HUES6 (cell line): ENCODE measurements around the gene RHOG.
"Not testable (repeated sequence)": the region's sequence is repeated elsewhere in the genome, so short reads cannot be mapped to it uniquely, and the experiment has no call there.

Experiments
- H3K27ac ChIP-seq: 2 replicates; pipeline ENCODE4 v1.7.0; 2013; ENCODE audit warnings: low read depth, mild to moderate bottlenecking, low read length, inconsistent platforms
- H3K27me3 ChIP-seq: 2 replicates; pipeline ENCODE4 v1.6.1; 2013; ENCODE audit warnings: low read length; ENCODE audit not compliant: control insufficient read depth, insufficient read depth
- H3K36me3 ChIP-seq: 2 replicates; pipeline ENCODE4 v1.6.1; 2013; ENCODE audit warnings: low read length; ENCODE audit not compliant: control insufficient read depth, insufficient read depth
- H3K4me1 ChIP-seq: 2 replicates; pipeline ENCODE4 v1.6.1; 2013; ENCODE audit warnings: low read length; ENCODE audit not compliant: control insufficient read depth, insufficient read depth
- H3K4me3 ChIP-seq: 2 replicates; pipeline ENCODE4 v1.5.1; 2013; ENCODE audit warnings: low read depth, low read length
- H3K9ac ChIP-seq: one replicate; pipeline ENCODE4 v1.6.1; 2013; ENCODE audit warnings: mild to moderate bottlenecking, low read length
- H3K9me3 ChIP-seq: 2 replicates; pipeline ENCODE4 v1.6.1; 2013; ENCODE audit warnings: low read depth, low read length; ENCODE audit not compliant: control insufficient read depth, insufficient read depth

Gene RHOG

DNA sequence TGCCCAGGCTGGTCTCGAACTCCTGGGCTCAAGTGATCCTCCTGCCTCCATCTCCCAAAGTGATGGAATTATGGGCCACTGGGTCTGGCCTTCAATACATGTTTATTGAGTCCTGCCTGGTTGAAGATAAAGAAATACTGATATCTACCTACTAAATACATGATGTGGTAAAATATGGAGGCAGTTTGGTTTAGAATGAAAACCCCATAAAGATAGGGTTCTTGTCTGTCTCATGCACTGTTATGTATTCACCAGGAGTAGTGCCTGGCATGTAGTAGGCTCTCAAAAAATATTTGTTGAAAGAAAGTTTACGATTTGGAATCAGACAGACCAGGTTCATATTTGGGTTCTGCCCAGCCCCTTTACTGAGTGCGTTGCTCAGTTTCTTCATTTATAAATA, 35.9 kb upstream of the RHOG start:
- Histone ChIP-seq H3K9ac (no peak overlapping the region), H3K4me3 (no peak overlapping the region), H3K27me3 (no peaks in the 10 kb centered on the region), H3K27ac (no peak overlapping the region), H3K9me3 (no peaks in the 10 kb centered on the region), H3K4me1 (peaks cover 18% of the 10 kb centered on the region), H3K36me3 (no peaks in the 10 kb centered on the region)

DNA sequence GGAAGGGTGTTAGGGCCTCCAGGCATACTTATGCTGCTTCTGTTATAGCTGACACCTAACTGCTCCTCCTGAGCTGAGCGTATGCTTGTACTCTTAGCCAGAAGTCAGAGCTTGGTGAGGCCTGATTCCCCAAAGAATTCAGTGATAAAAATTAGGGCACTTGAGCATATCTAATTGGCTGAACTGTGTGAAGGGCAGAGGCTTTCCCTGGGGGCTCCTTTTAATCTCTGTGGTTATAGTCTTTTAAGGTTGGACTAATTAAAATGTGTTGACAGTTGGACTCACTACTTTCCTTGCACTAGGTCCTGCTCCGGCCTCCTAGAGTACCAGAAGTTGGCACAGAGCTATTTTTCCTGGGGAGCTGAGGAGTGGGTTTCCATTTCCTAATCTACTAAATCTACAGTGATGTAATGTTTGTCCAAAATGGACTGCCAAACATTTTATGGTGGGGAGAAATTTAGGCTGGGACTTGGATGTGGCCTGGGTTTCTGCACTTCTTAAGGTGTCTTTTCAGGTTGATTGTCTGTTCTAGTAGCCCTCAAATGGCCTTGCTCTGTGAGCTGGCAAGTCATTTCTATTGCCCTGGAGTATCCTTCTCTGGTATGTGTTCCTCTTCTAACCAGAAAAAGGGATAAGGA, 33.1 kb upstream of the RHOG start:
- Histone ChIP-seq H3K4me3 (no peak overlapping the region), H3K27me3 (no peaks in the 10 kb centered on the region), H3K9me3 (no peaks in the 10 kb centered on the region), H3K36me3 (no peaks in the 10 kb centered on the region), H3K9ac (no peak overlapping the region), H3K4me1 (peaks cover 14% of the 10 kb centered on the region), H3K27ac (no peak overlapping the region)

- Histone ChIP-seq H3K9ac (no peak overlapping the region), H3K9me3 (no peaks in the 10 kb centered on the region), H3K36me3 (no peaks in the 10 kb centered on the region), H3K4me3 (no peak overlapping the region), H3K27me3 (no peaks in the 10 kb centered on the region), H3K4me1 (peaks cover 21% of the 10 kb centered on the region), H3K27ac (no peak overlapping the region)
Observed at GRCh38 chr11:3867209-3868091, 26.7 kb upstream of the RHOG start.

- H3K9me3 ChIP-seq: no peaks in the 10 kb centered on the region
- H3K4me1 ChIP-seq: peaks cover 25% of the 10 kb centered on the region
- no peaks in the 10 kb centered on the region for H3K36me3 ChIP-seq
- H3K27ac ChIP-seq: no peak overlapping the region
- H3K9ac ChIP-seq: no peak overlapping the region
- no peaks in the 10 kb centered on the region for H3K27me3 ChIP-seq
- H3K4me3 ChIP-seq: no peak overlapping the region
Observed at GRCh38 chr11:3866836-3867208, 26.1 kb upstream of the RHOG start.

DNA sequence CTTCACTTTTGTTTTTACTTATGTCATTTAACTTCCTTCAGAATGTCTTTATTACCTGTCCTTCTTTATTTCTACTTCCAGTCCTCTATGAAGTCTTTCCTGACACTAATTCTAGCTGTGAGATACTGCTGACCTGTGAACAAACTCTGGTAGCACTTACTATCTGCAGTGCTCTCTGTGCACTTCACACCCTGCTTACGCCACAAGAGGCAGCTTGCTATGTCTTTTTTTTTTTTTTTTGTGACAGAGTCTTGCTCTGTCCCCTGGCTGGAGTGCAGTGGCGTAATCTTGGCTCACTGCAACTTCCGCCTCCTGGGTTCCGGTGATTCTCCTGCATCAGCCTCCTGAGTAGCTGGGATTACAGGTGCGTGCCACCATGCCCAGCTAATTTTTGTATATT, 25.4 kb upstream of the RHOG start:
- Histone ChIP-seq H3K27ac (no peak overlapping the region), H3K4me1 (peaks cover 30% of the 10 kb centered on the region), H3K36me3 (no peaks in the 10 kb centered on the region), H3K9me3 (no peaks in the 10 kb centered on the region), H3K9ac (no peak overlapping the region), H3K27me3 (no peaks in the 10 kb centered on the region), H3K4me3 (no peak overlapping the region)

GRCh38 chr11:3865388-3866193, 24.8 kb upstream of the RHOG start:
- H3K9me3 ChIP-seq: no peaks in the 10 kb centered on the region
- no peak overlapping the region for H3K4me3 ChIP-seq
- H3K27ac ChIP-seq: no peak overlapping the region
- H3K27me3 ChIP-seq: no peaks in the 10 kb centered on the region
- no peak overlapping the region for H3K9ac ChIP-seq
- no peaks in the 10 kb centered on the region for H3K36me3 ChIP-seq
- H3K4me1 ChIP-seq: peaks cover 34% of the 10 kb centered on the region

DNA sequence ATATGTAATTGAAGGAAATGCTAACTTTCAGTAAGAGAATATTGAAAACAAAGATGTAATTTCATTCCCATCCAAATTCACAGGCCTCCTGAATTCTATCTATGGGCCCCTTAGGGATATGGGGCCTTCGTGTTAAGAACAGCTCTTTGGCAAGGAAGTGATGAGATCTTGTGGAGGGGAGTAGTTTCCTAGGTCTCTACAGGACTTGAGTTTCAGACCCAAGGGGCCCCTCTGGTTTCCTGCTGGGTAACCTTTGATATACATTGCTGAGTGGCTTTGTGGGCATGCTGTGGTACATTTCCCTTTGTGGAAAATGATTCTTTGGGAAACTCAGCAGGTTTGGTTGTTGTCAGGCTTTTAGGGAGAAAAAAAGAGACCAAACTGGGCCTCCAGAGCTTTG, 20.9 kb upstream of the RHOG start:
- Histone ChIP-seq H3K4me3 (no peak overlapping the region), H3K27me3 (no peaks in the 10 kb centered on the region; the same call in 1 of the 2 replicates), H3K9ac (no peak overlapping the region), H3K27ac (no peak overlapping the region), H3K9me3 (no peaks in the 10 kb centered on the region), H3K4me1 (peaks cover 53% of the 10 kb centered on the region), H3K36me3 (no peaks in the 10 kb centered on the region)

- H3K9ac ChIP-seq, H3K27ac ChIP-seq, H3K9me3 ChIP-seq, H3K36me3 ChIP-seq, H3K4me3 ChIP-seq, H3K27me3 ChIP-seq: not testable (repeated sequence)
- H3K4me1 ChIP-seq: peaks cover 55% of the 10 kb centered on the region
Observed at GRCh38 chr11:3860898-3861393, 20.2 kb upstream of the RHOG start.

DNA sequence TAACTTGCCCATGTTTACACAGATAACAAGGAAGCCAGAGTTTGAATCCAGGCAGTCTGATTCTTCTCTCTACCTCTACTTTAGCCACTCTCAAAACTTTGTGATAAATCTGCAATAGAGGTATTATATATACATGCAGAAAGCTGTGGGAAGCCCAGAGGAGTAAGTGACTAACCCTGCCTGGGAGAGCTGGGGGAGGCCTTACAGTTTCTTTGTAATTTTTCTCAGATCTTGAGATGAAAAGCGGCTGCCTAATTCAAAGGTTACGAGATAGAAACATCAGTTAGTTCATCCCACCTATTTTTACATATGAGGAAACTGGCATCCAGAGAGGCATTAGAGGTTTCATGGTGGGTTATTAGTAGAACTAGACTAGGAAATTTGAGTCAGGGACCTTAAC, 19.6 kb upstream of the RHOG start:
- Histone ChIP-seq H3K4me1 (peaks cover 50% of the 10 kb centered on the region), H3K9ac (no peak overlapping the region), H3K36me3 (no peaks in the 10 kb centered on the region), H3K27me3 (peaks cover 6% of the 10 kb centered on the region; the same call in 1 of the 2 replicates), H3K9me3 (no peaks in the 10 kb centered on the region), H3K4me3 (no peak overlapping the region), H3K27ac (no peak overlapping the region)

GRCh38 chr11:3859373-3859881, 18.7 kb upstream of the RHOG start:
- Histone ChIP-seq H3K9me3 (no peaks in the 10 kb centered on the region), H3K36me3 (no peaks in the 10 kb centered on the region), H3K4me1 (peaks cover 53% of the 10 kb centered on the region), H3K4me3 (peak overlapping the region; percentile 4; the same call in 1 of the 2 replicates), H3K27me3 (peaks cover 6% of the 10 kb centered on the region; the same call in 1 of the 2 replicates), H3K9ac (no peak overlapping the region), H3K27ac (no peak overlapping the region)
